OCI-LY7 (cell line): ENCODE data around the gene ELOVL5. TPM values are rescaled to one million over a fixed set of nuclear protein-coding genes. Genes with fewer than 3 reads are reported as not detected.

Experiments
- BruUV-seq: library from RNA; stranded (reverse); fragments of 400-500 nt; replicated peaks from 2 replicates; lab custom pipeline; 2021; lab: Mats Ljungman, UMichigan
- CTCF ChIA-PET: fragments of 300-600 bp; sonication (Branson Sonifier 250); formaldehyde crosslinking; loops from one replicate; lab custom pipeline; 2022; ENCODE audit warnings: antibody characterized with exemption; ENCODE audit not compliant: unreplicated experiment; lab: Charles Lee
- POLR2A ChIA-PET: fragments of 300-600 bp; sonication (Branson Sonifier 250); formaldehyde crosslinking; loops from one replicate; lab custom pipeline; 2022; ENCODE audit warnings: antibody characterized with exemption; lab: Charles Lee
- DNase-seq: peaks from one replicate; pipeline ENCODE4 v3.0.0-alpha.2; 2015; ENCODE audit warnings: low spot score
- H2AFZ ChIP-seq: fragments of 200-600 bp; sonication (generic), shearing (Covaris generic); 2 replicates; pipeline ENCODE4 v1.6.1; 2014; ENCODE audit warnings: mild to moderate bottlenecking, antibody characterized with exemption, low read length, moderate library complexity
- H3K27ac ChIP-seq: fragments of 200-600 bp; sonication (generic); 2 replicates; pipeline ENCODE4 v1.5.1; 2014; ENCODE audit warnings: mixed run types, low read depth, mild to moderate bottlenecking, moderate library complexity, low read length, inconsistent platforms; ENCODE audit not compliant: poor library complexity, severe bottlenecking
- H3K36me3 ChIP-seq: fragments of 200-600 bp; sonication (generic); 2 replicates; pipeline ENCODE4 v1.6.1; 2014; ENCODE audit warnings: mild to moderate bottlenecking, antibody characterized with exemption, low read length, moderate library complexity, mixed read lengths; ENCODE audit not compliant: insufficient read depth
- H3K4me1 ChIP-seq: fragments of 200-600 bp; sonication (generic); 2 replicates; pipeline ENCODE4 v1.5.1; 2014; ENCODE audit warnings: mild to moderate bottlenecking, low read length; ENCODE audit not compliant: insufficient read depth, poor library complexity, severe bottlenecking
- H3K4me2 ChIP-seq: fragments of 200-600 bp; sonication (generic); 2 replicates; pipeline ENCODE4 v1.6.1; 2014; ENCODE audit warnings: mild to moderate bottlenecking, low read length
- H3K4me3 ChIP-seq: fragments of 200-600 bp; sonication (generic); 2 replicates; pipeline ENCODE4 v1.5.1; 2014; ENCODE audit warnings: mild to moderate bottlenecking, low read depth, low read length; ENCODE audit not compliant: poor library complexity, severe bottlenecking
- H3K79me2 ChIP-seq: fragments of 200-600 bp; sonication (generic); 2 replicates; pipeline ENCODE4 v1.6.1; 2016; ENCODE audit warnings: low read depth, mild to moderate bottlenecking, low read length, moderate library complexity, mixed read lengths; ENCODE audit not compliant: insufficient read depth
- H3K9me2 ChIP-seq: fragments of 200-600 bp; sonication (generic); 2 replicates; pipeline ENCODE4 v1.6.1; 2016; ENCODE audit warnings: mild to moderate bottlenecking, low read length, mixed read lengths; ENCODE audit not compliant: insufficient read depth
- H3K9me3 ChIP-seq: fragments of 200-600 bp; sonication (generic); 2 replicates; pipeline ENCODE4 v1.6.1; 2014; ENCODE audit warnings: mild to moderate bottlenecking, mixed run types, low read length, mixed read lengths
- H4K20me1 ChIP-seq: fragments of 200-600 bp; sonication (generic); 2 replicates; pipeline ENCODE4 v1.6.1; 2014; ENCODE audit warnings: mild to moderate bottlenecking, antibody characterized with exemption, low read length, moderate library complexity, mixed read lengths; ENCODE audit not compliant: insufficient read depth
- EZH2phosphoT487 ChIP-seq: fragments of 200-600 bp; sonication (generic); IDR thresholded peaks from 2 replicates; pipeline ENCODE4 v1.6.1; 2018; ENCODE audit warnings: low read depth, borderline replicate concordance, mild to moderate bottlenecking, mixed run types, antibody characterized with exemption, low read length, moderate library complexity, mixed read lengths
- intact Hi-C: fragments of 100-400 bp; cut with micrococcal nuclease; formaldehyde crosslinking; loops from one replicate; pipeline ENCODE4 v1.10.0; 2022; ENCODE audit not compliant: unreplicated experiment
- total RNA-seq, 2 experiments: library from RNA; depleted of rRNA in 1 of 2; stranded (reverse); fragments of >200 nt in 1 of 2; shearing (Covaris generic) in 1 of 2; gene quantifications; 2 replicates each; pipeline ENCODE4 v1.2.3, GENCODE V29; 2014 to 2022
- TF ChIP-seq, protein P1 (sequence below): fragments of 200-600 bp; sonication (generic); conservative IDR thresholded peaks from 2 replicates; pipeline ENCODE4 v1.5.1; 2014; ENCODE audit warnings: mild to moderate bottlenecking, antibody characterized with exemption, low read length, moderate library complexity, mixed read lengths

The ELOVL5 gene
- total RNA-seq, 2 experiments from 2014 or later, result 66.8 to 97.1 TPM

DNA sequence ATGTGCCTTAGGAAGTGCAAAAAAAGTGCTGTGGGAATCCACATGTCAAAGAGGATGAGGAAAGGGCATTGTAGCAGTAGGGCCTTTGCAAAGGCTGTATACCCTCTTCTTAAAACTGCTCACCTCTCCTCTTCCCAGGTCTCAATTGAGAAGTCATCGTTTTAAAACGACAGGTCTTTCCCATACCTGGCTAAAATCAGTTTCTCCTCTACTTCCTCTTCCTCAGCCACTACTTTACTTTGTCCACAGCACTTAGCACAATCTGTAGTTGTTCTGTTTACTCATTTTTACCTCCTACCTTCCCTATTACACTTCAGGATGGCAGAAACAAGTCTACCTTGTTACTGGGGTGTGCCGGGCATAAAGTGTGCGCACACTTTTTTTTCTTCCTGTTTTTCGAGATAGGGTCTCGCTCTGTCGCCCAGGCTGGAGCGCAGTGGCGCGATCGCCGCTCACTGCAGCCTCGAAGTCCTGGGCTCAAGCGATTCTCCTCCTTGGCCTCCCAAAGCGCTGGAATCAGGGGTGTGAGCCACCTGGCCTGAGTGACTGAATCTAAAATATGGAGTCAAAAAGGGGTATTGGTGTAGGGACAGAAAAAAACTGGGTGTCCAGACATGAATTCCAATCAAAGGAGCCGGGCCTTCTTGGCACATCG, 9.8 kb upstream of the ELOVL5 start:
- H3K4me3 ChIP-seq, result peak overlapping the region; percentile 71
- DNase-seq, result peak; percentile 54
- H3K27ac ChIP-seq, result peak overlapping the region; percentile 76
- H4K20me1 ChIP-seq, result no peaks in the 10 kb centered on the region
- H3K79me2 ChIP-seq, result no peaks in the 10 kb centered on the region
- TF ChIP-seq, protein P1, sequence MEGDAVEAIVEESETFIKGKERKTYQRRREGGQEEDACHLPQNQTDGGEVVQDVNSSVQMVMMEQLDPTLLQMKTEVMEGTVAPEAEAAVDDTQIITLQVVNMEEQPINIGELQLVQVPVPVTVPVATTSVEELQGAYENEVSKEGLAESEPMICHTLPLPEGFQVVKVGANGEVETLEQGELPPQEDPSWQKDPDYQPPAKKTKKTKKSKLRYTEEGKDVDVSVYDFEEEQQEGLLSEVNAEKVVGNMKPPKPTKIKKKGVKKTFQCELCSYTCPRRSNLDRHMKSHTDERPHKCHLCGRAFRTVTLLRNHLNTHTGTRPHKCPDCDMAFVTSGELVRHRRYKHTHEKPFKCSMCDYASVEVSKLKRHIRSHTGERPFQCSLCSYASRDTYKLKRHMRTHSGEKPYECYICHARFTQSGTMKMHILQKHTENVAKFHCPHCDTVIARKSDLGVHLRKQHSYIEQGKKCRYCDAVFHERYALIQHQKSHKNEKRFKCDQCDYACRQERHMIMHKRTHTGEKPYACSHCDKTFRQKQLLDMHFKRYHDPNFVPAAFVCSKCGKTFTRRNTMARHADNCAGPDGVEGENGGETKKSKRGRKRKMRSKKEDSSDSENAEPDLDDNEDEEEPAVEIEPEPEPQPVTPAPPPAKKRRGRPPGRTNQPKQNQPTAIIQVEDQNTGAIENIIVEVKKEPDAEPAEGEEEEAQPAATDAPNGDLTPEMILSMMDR, result no peak
- TF ChIP-seq EZH2phosphoT487, result no peak
- H3K9me2 ChIP-seq, result no peaks in the 10 kb centered on the region
- peaks cover 37% of the 10 kb centered on the region for H3K4me1 ChIP-seq
- ChIA-PET CTCF (interaction anchor here (0.6 kb wide), 1 partner anchor 89 kb away, joined by 3 read pairs; no protein-coding TSS in a partner anchor), POLR2A (interaction anchor here (0.9 to 1.6 kb wide), 6 partner anchors 12 to 49 kb away, joined by 3 to 10 read pairs (median 4); no protein-coding TSS in a partner anchor)
- TSS peak; percentile 94 for BruUV-seq
- H3K4me2 ChIP-seq, result peak overlapping the region; percentile 69
- no peaks in the 10 kb centered on the region for H3K9me3 ChIP-seq
- H3K36me3 ChIP-seq, result no peaks in the 10 kb centered on the region
- H2AFZ ChIP-seq, result peak overlapping the region; percentile 86
- intact Hi-C loops, result no loop called here

DNA sequence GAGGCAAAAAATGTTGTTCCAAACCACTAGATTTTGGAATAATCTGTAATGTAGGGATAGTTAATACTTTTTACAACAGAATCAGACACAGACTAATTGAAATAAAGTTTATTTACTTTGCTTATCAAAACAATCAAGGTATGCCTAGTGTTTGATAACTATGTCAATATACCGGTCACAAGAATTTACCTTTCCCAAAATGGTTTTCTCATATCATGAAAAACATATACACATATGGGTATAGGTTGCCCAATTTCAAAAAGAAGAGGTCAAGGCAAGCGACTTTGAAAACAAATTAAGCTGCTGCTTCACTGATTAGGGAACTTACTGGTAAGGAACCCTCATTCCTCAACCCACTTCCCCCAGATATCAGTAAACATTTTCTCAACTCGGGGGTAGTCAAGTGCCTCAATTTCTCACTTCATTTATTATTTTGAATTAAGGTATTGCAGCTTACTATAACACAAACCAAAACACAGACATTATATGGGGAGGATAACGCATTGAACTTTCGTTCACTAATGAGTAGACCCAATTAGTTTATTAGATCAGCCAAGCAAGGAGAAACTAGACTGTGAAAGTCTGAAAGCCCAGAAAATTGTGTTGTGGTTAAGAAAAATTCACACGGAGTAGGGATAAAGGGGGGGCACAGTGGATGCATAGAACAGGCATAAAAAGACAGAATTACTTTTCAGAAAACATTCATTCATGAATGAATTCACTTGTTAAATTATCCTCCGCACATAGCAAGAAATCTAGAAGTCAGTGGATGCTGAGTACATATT, 9.0 kb upstream of the ELOVL5 start:
- Histone ChIP-seq H4K20me1 (no peaks in the 10 kb centered on the region), H3K4me1 (peaks cover 37% of the 10 kb centered on the region), H3K9me3 (no peaks in the 10 kb centered on the region), H2AFZ (peak overlapping the region; percentile 86; the same call in 1 of the 2 replicates), H3K4me2 (peak overlapping the region; percentile 69), H3K4me3 (no peak overlapping the region), H3K27ac (no peak overlapping the region), H3K36me3 (no peaks in the 10 kb centered on the region), H3K79me2 (no peaks in the 10 kb centered on the region), H3K9me2 (no peaks in the 10 kb centered on the region)
- ChIA-PET CTCF (no interaction called here), POLR2A (interaction anchor here (0.6 to 0.9 kb wide), 2 partner anchors 11 to 35 kb away, joined by 4 read pairs; no protein-coding TSS in a partner anchor)
- no TSS peak for BruUV-seq
- no peak for TF ChIP-seq EZH2phosphoT487
- TF ChIP-seq, protein P1, result no peak
- no peak for DNase-seq
- intact Hi-C loops, result no loop called here
